ENCODE results near the gene KMT2A.
"Not testable (repeated sequence)": the region's sequence is repeated elsewhere in the genome, so short reads cannot be mapped to it uniquely, and the experiment has no call there.

Gene KMT2A

DNA sequence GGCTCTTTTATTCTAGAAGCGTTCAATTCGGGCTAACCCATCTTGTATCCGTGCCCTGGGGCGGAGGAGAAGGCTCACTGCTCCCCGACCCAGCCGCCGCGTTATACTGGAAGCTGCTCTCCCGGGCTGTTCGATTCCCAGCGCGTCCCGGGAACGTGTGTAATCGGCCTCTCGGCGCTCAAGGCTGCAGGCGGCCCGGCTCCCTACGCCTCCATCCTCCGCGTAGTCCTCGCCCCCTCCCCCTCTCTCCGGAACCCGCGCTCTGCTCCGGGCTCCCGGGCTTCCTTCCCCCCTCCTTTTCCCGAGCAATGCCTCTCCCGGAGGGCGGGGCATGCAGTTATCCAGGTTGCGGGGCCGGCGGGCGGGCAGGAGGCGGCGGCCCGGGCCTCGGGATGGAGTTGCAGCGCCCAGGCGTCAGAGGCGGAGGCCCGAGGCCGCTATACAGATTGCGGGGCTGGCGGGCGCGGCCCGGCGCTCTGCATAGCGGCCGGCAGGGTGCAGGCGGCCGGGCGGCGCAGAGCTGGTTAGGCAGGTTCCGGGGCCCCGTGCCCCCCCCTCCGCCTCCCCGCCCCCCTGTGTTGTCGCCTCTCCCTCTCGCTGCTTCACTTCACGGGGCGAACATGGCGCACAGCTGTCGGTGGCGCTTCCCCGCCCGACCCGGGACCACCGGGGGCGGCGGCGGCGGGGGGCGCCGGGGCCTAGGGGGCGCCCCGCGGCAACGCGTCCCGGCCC is at the start of gene KMT2A:
Gene KMT2A, plus strand, starts transcription at position 600 of the 732 bp plus-strand sequence. Its CDS starts 21 bp downstream, at position 621.
- TF ChIP-seq, protein P1, sequence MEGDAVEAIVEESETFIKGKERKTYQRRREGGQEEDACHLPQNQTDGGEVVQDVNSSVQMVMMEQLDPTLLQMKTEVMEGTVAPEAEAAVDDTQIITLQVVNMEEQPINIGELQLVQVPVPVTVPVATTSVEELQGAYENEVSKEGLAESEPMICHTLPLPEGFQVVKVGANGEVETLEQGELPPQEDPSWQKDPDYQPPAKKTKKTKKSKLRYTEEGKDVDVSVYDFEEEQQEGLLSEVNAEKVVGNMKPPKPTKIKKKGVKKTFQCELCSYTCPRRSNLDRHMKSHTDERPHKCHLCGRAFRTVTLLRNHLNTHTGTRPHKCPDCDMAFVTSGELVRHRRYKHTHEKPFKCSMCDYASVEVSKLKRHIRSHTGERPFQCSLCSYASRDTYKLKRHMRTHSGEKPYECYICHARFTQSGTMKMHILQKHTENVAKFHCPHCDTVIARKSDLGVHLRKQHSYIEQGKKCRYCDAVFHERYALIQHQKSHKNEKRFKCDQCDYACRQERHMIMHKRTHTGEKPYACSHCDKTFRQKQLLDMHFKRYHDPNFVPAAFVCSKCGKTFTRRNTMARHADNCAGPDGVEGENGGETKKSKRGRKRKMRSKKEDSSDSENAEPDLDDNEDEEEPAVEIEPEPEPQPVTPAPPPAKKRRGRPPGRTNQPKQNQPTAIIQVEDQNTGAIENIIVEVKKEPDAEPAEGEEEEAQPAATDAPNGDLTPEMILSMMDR (IDR thresholded peaks at IDR 0.05; ENCODE audit: low read depth, low read length, missing control alignments), result no peak
- peak within 1 kb of the TSS; percentile 92 for H3K4me3 ChIP-seq (replicated peaks; ENCODE audit: low read depth, low read length)
- DNase-seq (ENCODE audit: extremely low read depth, low read depth), result peak; percentile 78

DNA sequence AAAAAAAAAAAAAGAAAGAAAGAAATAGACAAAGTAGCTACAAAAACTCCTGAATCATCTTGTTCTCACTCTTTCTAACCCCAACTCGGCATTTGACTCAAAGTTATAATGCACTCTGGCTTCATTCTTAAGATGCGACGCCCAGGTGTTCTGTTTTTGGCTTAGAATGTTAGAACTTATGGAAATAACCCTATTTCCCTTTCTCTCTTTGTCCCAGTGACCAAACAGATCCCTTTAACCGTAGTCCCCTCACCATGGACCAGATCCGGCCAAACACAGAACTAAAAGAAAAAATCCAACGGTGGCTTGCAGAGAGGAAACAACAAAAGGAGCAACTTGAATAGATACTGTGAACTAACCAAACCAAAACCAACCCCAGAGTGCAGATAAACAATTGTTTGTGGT is 40.2 kb upstream of the KMT2A start:
- TF ChIP-seq, protein P1 (IDR thresholded peaks at IDR 0.05; ENCODE audit: low read depth, low read length, missing control alignments), result no peak
- DNase-seq (ENCODE audit: extremely low read depth, low read depth), result no peak
- no peak overlapping the region for H3K4me3 ChIP-seq (replicated peaks; ENCODE audit: low read depth, low read length)

DNA sequence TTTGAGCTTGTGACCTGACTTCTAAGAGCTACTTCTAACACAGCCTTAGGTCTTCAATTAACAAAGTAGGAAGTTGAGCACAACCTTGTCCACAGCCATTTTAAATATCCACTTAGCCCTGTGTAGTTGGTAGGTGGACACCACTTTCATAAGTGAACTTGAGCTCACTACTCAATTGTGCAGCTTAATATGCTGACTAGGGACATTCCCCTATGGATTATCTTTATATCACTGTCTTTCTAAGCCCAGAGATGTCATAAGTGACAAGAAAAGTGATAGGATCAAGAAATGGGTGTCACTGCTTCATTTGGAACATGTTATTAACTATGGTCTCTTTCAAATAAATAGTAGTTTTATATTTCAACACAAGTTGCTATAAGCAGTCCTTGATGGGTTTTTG is 38.8 kb upstream of the KMT2A start:
- H3K4me3 ChIP-seq (replicated peaks; ENCODE audit: low read depth, low read length), result no peak overlapping the region
- TF ChIP-seq, protein P1 (IDR thresholded peaks at IDR 0.05; ENCODE audit: low read depth, low read length, missing control alignments), result no peak
- DNase-seq (ENCODE audit: extremely low read depth, low read depth), result no peak

DNA sequence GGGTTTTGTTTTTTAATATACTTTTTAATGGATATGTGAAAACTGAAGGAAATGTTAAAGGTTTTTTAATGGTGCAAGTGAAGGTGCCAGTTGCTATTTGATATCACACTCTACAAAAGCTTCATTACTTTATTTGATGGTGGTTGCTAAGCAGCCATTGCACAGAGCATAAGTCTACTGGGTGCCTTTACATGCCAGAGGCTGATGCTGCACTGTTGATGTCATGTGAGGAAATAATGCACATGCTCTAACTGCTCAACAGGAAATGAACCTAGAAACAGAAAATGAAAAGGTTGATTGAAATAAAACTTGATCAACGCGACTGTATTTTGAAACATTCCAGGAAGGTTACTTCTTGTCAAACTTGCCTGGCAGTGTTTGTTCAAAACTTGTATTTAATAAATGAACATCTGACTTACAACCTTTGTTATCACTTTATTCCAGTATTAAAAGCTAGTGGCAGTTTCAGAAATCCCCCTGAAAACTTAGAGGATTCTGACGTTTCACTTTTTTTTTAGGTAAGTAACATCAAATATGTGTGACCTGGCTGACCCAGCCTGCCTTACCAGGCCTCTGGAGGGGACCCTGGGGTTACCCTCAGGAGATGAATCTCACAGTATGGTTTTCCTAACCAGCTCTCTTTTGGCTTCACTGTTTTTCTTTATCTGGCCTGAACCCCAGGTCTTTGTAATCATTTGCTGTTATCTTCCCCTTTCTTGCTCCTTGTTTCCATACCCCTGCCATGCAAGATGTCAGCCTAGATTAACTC is 37.3 kb upstream of the KMT2A start:
- TF ChIP-seq, protein P1 (IDR thresholded peaks at IDR 0.05; ENCODE audit: low read depth, low read length, missing control alignments), result no peak
- no peak for DNase-seq (ENCODE audit: extremely low read depth, low read depth)
- no peak overlapping the region for H3K4me3 ChIP-seq (replicated peaks; ENCODE audit: low read depth, low read length)

DNA sequence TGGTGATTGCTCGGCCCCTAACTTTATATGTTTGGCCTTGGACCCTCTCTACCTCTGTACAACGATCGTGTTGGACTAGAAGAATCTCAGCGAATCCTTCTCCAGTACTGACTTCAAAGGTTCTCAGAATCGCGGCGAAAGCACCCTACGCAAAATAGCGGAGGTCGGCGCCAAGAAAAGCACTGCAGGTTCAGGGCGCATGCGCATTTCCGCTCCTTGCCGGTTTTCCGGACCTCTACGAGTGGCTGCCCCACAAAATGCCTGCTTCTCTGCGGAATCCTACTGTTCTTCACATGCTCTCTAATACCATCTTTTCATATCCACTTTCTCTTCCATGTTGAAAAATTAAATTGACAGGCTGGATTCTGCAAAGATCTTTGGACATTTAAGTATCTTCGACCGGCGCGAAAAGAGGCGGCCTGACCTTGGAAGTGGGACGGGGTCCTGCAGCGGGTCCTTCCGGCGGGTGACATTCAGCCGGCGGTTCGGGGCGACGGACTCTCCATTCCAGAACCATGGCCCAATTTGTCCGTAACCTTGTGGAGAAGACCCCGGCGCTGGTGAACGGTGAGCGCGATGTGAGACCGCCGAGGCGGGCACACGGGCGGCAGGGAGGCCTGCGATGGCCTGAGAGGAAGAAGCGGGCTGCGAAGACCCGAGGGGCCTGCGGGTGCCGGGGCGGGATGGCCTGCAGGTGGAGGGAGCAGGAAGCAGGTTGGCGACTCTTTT is 35.0 kb upstream of the KMT2A start, which contains the start of gene ATP5MG:
Gene ATP5MG, plus strand, starts transcription at position 456 of the 729 bp plus-strand sequence. Its CDS starts 60 bp downstream, at position 516.
- peak within 1 kb of the TSS; percentile 70 for H3K4me3 ChIP-seq (replicated peaks; ENCODE audit: low read depth, low read length)
- TF ChIP-seq, protein P1 (IDR thresholded peaks at IDR 0.05; ENCODE audit: low read depth, low read length, missing control alignments), result no peak
- DNase-seq (ENCODE audit: extremely low read depth, low read depth), result peak; percentile 77

DNA sequence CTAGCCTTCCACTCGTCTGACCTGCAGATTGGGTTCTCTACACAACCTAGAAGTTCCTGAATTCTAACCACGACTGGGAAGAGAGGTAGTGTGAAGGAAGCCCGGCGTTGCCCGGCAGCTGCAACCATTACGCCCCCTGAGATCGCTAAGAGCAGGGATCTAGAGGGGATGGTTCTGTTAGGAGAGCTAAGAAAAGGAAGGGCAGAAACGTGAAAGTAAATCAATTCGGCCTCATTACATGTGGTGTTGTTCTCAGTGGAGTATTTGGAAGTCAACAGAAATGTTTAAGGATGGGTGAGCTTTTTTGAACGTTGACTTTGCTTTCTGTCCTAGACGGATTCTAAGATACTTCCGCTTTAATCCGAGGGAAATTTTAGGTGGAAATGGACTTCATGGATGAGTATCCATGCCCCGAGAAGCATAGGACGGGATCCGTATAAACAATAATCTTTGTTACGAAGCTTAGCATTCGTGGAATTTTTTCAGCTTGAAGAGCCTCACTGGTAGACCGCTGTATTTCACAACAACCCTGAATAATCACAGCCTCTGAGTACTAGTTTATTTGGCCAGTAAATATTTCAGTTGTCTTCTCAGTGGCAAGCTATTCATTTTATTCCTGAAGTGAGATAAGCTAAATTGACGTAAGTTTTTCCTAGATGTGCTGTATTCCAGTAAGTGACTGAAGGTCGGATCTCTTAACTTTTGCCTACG is 34.3 kb upstream of the KMT2A start:
- peak overlapping the region; percentile 70 for H3K4me3 ChIP-seq (replicated peaks; ENCODE audit: low read depth, low read length)
- no peak for DNase-seq (ENCODE audit: extremely low read depth, low read depth)
- TF ChIP-seq, protein P1 (IDR thresholded peaks at IDR 0.05; ENCODE audit: low read depth, low read length, missing control alignments), result no peak

DNA sequence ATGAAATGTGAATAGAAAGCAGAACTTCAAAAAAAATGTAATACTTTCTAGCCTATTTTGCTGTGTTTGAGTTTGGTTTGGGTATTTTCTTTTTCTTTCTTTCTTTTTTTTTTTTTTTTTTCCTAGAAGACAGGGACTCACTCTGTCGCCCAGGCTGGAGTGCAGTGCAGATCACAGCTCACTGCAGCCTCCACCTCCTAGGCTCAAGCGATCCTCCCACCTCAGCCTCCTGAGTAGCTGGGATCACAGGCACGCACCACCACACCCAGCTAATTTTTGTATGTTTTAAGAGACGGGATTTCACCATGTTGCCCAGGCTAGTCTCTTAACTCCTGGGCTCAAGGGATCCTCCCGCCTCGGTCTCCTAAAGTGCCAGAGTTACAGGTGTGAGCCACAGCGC is 33.7 kb upstream of the KMT2A start:
- peak overlapping the region; percentile 70 for H3K4me3 ChIP-seq (replicated peaks; ENCODE audit: low read depth, low read length)
- DNase-seq (ENCODE audit: extremely low read depth, low read depth), result not testable (repeated sequence)
